HepG2 (cell line): ENCODE results near the gene KRT81.

Experiments used
- AGO1 ChIP-seq: fragments of 200-400 bp; formaldehyde crosslinking; IDR thresholded peaks from 2 replicates; pipeline ENCODE4 v1.6.1; 2017; ENCODE audit warnings: mild to moderate bottlenecking, low read depth, low read length, moderate library complexity; ENCODE audit not compliant: poor library complexity, severe bottlenecking
- CTCF ChIP-seq: sonication (generic); formaldehyde crosslinking; IDR thresholded peaks from 2 replicates; pipeline ENCODE4 v1.5.0; 2020; ENCODE audit warnings: mild to moderate bottlenecking, missing genetic modification reagents, moderate library complexity
- ETV6 ChIP-seq: sonication (generic); formaldehyde crosslinking; conservative IDR thresholded peaks from 2 replicates; pipeline ENCODE4 v1.4.0; 2020; ENCODE audit warnings: missing genetic modification reagents
- EZH2 ChIP-seq: conservative IDR thresholded peaks from 2 replicates; pipeline ENCODE4 v1.6.1; 2012; ENCODE audit warnings: mild to moderate bottlenecking, low read depth, low read length, moderate library complexity
- FOXA3 ChIP-seq: IDR thresholded peaks from 2 replicates; pipeline ENCODE4 v1.6.1; 2016; ENCODE audit warnings: missing genetic modification reagents, missing compliant biosample characterization
- IRF1 ChIP-seq: sonication (generic); formaldehyde crosslinking; IDR thresholded peaks from 2 replicates; pipeline ENCODE4 v1.4.0; 2020; ENCODE audit warnings: low read depth, mild to moderate bottlenecking, missing genetic modification reagents
- MAX ChIP-seq: IDR thresholded peaks from 2 replicates; pipeline ENCODE4 v1.6.1; 2012; ENCODE audit warnings: inconsistent platforms
- RELA ChIP-seq: sonication (generic); formaldehyde crosslinking; IDR thresholded peaks from 2 replicates; pipeline ENCODE4 v1.4.0; 2020; ENCODE audit warnings: missing genetic modification reagents
- TCF12 ChIP-seq, 2 experiments: fragments of 450-650 bp in 1 of 2; sonication (generic) in 1 of 2; formaldehyde crosslinking in 1 of 2; IDR thresholded peaks; 2 replicates each; pipeline versions ENCODE4 v1.6.1 to v1.8.0; 2017 to 2022; ENCODE audit warnings: antibody characterized with exemption in 1 of 2, mild to moderate bottlenecking in 1 of 2, missing genetic modification reagents in 1 of 2, moderate library complexity in 1 of 2
- ZFP1 ChIP-seq: IDR thresholded peaks from 2 replicates; pipeline ENCODE4 v1.6.1; 2016
- ZNF224 ChIP-seq: sonication (generic); formaldehyde crosslinking; IDR thresholded peaks from 2 replicates; pipeline ENCODE4 v1.5.0; 2020; ENCODE audit warnings: mild to moderate bottlenecking, missing genetic modification reagents
- ZNF317 ChIP-seq: sonication (generic); formaldehyde crosslinking; IDR thresholded peaks from 2 replicates; pipeline ENCODE4 v1.5.0; 2020; ENCODE audit warnings: mild to moderate bottlenecking, missing genetic modification reagents
- TF ChIP-seq, protein P1 (sequence below): IDR thresholded peaks from 2 replicates; pipeline ENCODE4 v1.6.1; 2016; ENCODE audit warnings: missing compliant biosample characterization, missing genetic modification reagents, borderline replicate concordance
- TF ChIP-seq, protein P2 (sequence below): sonication (generic); formaldehyde crosslinking; conservative IDR thresholded peaks from 2 replicates; pipeline ENCODE4 v1.4.0; 2020; ENCODE audit warnings: mild to moderate bottlenecking, missing genetic modification reagents, moderate library complexity

GRCh38 chr12:52261208-52261484 lies 30.2 kb downstream of the KRT81 start:
- TF ChIP-seq TCF12 (IDR thresholded peaks at IDR 0.05) (no peak), TCF12 (CRISPR knock-in tag; IDR thresholded peaks at IDR 0.05) (no peak), ZNF317 (CRISPR knock-in tag) (no peak), ZFP1 (CRISPR knock-in tag) (no peak), ETV6 (CRISPR knock-in tag) (no peak), EZH2 (no peak), RELA (CRISPR knock-in tag) (no peak), CTCF (CRISPR knock-in tag) (no peak), AGO1 (no peak), ZNF224 (CRISPR knock-in tag) (no peak), IRF1 (CRISPR knock-in tag) (no peak), MAX (no peak), FOXA3 (CRISPR knock-in tag) (no peak)
- TF ChIP-seq, protein P1, sequence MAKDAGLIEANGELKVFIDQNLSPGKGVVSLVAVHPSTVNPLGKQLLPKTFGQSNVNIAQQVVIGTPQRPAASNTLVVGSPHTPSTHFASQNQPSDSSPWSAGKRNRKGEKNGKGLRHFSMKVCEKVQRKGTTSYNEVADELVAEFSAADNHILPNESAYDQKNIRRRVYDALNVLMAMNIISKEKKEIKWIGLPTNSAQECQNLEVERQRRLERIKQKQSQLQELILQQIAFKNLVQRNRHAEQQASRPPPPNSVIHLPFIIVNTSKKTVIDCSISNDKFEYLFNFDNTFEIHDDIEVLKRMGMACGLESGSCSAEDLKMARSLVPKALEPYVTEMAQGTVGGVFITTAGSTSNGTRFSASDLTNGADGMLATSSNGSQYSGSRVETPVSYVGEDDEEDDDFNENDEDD (CRISPR knock-in tag): no peak
- TF ChIP-seq, protein P2, sequence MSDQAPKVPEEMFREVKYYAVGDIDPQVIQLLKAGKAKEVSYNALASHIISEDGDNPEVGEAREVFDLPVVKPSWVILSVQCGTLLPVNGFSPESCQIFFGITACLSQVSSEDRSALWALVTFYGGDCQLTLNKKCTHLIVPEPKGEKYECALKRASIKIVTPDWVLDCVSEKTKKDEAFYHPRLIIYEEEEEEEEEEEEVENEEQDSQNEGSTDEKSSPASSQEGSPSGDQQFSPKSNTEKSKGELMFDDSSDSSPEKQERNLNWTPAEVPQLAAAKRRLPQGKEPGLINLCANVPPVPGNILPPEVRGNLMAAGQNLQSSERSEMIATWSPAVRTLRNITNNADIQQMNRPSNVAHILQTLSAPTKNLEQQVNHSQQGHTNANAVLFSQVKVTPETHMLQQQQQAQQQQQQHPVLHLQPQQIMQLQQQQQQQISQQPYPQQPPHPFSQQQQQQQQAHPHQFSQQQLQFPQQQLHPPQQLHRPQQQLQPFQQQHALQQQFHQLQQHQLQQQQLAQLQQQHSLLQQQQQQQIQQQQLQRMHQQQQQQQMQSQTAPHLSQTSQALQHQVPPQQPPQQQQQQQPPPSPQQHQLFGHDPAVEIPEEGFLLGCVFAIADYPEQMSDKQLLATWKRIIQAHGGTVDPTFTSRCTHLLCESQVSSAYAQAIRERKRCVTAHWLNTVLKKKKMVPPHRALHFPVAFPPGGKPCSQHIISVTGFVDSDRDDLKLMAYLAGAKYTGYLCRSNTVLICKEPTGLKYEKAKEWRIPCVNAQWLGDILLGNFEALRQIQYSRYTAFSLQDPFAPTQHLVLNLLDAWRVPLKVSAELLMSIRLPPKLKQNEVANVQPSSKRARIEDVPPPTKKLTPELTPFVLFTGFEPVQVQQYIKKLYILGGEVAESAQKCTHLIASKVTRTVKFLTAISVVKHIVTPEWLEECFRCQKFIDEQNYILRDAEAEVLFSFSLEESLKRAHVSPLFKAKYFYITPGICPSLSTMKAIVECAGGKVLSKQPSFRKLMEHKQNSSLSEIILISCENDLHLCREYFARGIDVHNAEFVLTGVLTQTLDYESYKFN (CRISPR knock-in tag): no peak
